GM18517 (cell line): Measurements from ENCODE around the gene CCDC9B.

Source experiments
- ATAC-seq: cut with Tn5 transposase; IDR thresholded peaks from one replicate; pipeline ENCODE4 v1.9.1; 2021; ENCODE audit warnings: mild to moderate bottlenecking, moderate library complexity; ENCODE audit not compliant: unreplicated experiment

CCDC9B gene

DNA sequence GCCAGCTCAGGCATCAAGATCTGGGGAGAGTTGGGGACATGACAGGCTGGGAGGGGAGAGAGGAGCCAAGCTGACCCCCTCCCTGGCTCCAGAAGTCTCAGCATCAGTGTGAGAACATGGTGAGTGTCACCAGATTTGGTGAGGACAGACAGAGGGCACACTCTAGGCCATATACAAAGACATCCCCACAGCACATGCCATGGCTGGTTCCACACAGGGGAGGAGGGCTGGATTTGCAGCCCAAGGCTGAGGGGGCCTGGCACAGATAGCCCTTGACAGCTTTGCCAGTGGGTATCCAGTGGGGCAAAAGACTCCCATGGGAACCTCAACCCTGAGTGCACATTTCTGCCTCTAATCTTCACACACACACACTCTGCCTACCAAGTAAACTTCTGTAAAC, 47.7 kb downstream of the CCDC9B start:
- no peak for ATAC-seq

GRCh38 chr15:40292246-40292645, 48.5 kb downstream of the CCDC9B start:
- ATAC-seq = no peak

GRCh38 chr15:40290918-40291574, 49.7 kb downstream of the CCDC9B start:
- ATAC-seq = no peak

- no peak for ATAC-seq
Measured at GRCh38 chr15:40290545-40290917, 50.2 kb downstream of the CCDC9B start.

DNA sequence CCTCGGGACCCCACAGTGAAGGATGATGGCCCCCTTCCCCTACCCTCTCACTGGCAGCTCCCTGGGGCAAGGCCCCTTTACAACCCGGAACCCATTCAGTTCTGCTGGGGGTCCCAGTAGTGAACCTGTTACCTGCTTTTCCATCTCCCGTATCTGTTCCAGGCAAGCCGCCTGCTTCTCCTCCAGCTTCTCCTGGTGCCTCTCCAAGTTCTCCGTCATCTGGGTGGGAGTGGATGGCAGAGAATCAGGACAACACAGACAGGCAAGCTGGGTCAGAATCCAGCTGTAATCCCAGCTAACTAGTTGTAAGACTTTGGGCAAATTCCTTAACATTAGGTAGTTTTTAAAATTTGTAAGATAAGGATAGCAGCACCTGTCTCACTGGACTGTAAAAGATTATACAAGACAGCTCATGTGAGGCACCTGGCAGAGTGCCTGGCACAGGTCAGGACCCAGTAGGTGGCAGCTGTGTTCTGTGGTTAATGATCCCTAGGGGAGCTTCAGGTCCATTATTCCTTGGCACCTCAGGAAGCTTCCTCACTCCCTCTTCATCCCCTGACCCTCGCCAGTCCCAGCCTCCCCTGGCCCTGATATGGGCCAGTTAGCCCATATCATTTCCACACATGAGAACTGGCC, 51.5 kb downstream of the CCDC9B start:
- ATAC-seq = no peak

- ATAC-seq = no peak
Measured at GRCh38 chr15:40287968-40288367, 52.8 kb downstream of the CCDC9B start.

DNA sequence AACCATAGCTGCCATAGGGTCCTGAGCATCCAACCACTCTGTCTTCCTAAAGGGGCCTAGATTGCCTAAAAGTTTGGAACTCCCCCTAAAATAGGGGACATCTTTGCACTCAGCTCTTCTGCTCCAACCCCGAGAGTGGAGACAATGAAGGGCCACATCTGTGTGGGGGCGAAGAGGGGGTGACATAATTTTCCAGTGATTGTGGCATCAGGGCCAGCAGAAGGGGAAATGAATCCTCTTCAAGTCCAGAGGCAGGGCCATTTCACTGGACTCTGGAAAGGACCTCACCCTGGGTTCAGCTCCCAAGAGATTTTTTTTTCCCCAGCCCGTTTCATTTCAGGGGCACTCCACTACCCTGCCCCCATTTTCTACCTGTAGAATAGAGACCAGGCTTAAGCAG, 53.2 kb downstream of the CCDC9B start:
- ATAC-seq = no peak

DNA sequence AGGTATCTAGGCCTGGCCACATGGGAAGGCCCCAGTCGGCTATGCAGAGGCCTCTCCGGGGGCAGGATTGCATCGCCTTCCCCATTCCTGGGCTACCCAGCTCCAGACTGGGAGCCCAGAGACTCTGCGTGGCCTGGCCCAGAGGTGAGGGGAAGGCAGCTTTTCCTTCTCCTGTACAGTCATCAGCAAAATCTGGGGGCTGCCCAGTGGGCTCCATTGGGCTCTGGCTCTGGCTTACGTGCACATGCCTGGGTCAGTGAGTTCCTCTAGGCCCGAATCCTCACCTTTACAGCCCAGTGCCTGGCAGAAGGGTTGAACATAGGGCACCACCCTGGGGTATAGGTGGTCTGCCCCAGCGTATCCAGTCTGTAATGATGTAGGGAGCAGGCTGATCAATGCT, 53.9 kb downstream of the CCDC9B start:
- ATAC-seq = no peak

DNA sequence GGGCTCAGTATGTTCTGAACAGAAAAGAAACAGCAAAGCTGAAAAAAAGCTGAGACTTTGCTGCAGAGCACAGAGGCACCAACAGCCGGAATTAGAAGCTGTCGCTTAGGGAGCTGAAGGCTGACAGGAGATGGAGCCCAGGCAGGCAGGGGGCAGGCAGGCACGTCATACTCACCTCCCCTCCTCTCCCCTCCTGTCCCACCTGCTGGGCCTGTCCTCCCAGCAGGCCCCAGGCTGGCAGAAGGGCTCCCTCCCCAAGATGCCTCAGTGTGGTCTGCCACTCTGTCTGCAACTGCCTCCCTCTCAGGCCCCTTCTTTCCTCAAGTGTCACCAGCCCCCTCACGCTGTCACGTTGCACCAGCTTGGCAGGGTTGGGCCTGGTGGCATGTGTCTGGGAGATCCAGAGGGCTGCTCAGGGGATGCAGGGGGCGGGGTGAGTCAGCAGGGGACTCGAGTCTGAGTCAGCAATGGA, 54.6 kb downstream of the CCDC9B start:
- ATAC-seq = no peak

GRCh38 chr15:40285554-40286011, 55.2 kb downstream of the CCDC9B start:
- no peak for ATAC-seq

GRCh38 chr15:40285151-40285550, 55.6 kb downstream of the CCDC9B start:
- no peak for ATAC-seq

- no peak for ATAC-seq
Measured at GRCh38 chr15:40283615-40284300, 57.0 kb downstream of the CCDC9B start.

DNA sequence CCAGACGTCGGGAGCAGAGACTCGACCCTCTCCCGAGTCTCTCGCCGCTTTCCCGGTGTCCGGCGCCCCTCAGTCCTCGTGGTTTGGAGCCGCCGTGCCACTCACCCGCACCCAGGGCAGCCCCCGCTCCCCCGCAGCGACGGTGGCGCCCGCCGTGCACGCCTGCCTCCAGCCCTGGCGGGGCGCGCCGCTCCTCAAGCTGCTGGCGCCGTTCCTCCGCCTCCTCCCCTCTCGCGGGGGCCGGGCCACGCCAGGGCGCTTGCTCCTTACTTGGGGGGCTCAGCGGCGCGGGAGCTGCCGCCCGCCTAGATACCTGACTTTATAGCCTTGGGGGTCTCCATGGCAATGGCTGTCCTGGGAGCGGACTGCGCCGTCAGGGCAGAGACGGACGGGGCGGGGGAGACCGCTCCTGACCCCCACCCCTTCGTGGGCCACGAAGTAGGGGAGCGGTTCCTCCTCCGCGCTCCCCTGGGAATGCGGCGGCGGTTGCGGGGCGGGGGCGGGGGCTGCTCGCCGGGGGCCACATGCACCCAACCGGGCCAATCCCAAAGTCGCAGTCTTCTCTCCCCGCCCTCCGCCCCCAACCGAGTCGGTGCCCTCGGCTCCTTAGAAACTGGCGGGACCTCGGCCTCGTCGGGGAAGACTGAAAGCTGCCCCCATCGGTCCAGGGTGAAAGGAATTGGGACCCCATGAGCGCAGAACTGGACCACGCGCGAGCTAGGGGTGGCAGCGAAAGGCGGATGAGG, 57.7 kb downstream of the CCDC9B start, which contains the start of gene ANKRD63:
TSS of gene ANKRD63 (minus strand) at position 196 of the 746 bp plus-strand sequence. CDS start 478 bp downstream, outside the sequence.
- ATAC-seq = no peak

GRCh38 chr15:40282147-40282868, 58.4 kb downstream of the CCDC9B start:
- ATAC-seq = no peak

DNA sequence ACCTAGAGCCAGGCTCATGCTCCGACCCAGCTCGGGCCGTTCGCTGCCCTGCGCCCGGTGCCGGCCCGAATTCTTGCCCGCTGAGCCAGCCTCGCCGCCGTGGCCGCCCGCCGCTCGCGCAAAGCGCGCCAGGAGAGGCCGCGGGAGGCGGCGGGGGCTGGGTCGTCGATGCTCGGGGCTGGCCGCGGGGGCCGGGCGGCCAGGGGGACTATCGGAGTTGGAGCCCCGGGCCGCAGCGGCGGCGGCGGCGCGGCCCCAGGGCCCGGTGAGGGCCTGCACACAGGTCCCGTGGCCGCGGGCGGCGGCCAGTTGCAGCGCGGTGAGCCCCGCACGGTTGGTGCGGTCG, 59.0 kb downstream of the CCDC9B start:
- no peak for ATAC-seq
